Body of pancreas (tissue), 4 donors: Measurements from ENCODE around the gene DGKE. TPM values are rescaled to one million over a fixed set of nuclear protein-coding genes. Genes with fewer than 3 reads are reported as not detected.
A peak's percentile ranks its signal among the peaks of the same experiment; 100 is the strongest.

ENCODE experiments used
- ATAC-seq: fragments of 150-250 bp; one replicate; pipeline ENCODE4 v1.9.1; 2016
- DNase-seq, 4 donors: peaks; one replicate each; pipeline ENCODE4 v3.0.0-alpha.2; 2019
- H3K27ac ChIP-seq, 4 donors: fragments of 200-600 bp; sonication (generic); 1 replicate in 3 of 4; 2 replicates in 1 of 4; pipeline versions ENCODE4 v1.5.1 to v1.6.1; 2016 to 2019; ENCODE audit warnings: mild to moderate bottlenecking in 1 of 4, mixed read lengths in 1 of 4, moderate library complexity in 1 of 4
- H3K27me3 ChIP-seq, 2 donors: fragments of 200-600 bp; sonication (generic); one replicate each; pipeline ENCODE4 v1.6.0; 2016; ENCODE audit warnings: mild to moderate bottlenecking in 1 of 2
- H3K36me3 ChIP-seq, 2 donors: fragments of 200-600 bp; sonication (generic); replicated peaks in 1 of 2; 2 replicates each; pipeline ENCODE4 v1.5.1; 2016; ENCODE audit warnings: low read depth in 2 of 2; ENCODE audit not compliant: insufficient read depth in 1 of 2
- H3K4me1 ChIP-seq: fragments of 200-600 bp; sonication (generic); one replicate; pipeline ENCODE4 v1.6.0; 2016
- H3K4me3 ChIP-seq, 2 donors: fragments of 200-600 bp; sonication (generic); 1 replicate in 1 of 2; 2 replicates in 1 of 2; pipeline ENCODE4 v1.5.1; 2016 to 2019
- H3K9me3 ChIP-seq, 3 donors: fragments of 200-600 bp; sonication (generic); 1 replicate in 2 of 3; 2 replicates in 1 of 3; pipeline ENCODE4 v1.5.1; 2016
- POLR2A ChIP-seq, 3 donors: fragments of 450-650 bp; IDR thresholded peaks; one replicate each; pipeline ENCODE4 v1.6.1; 2016; ENCODE audit warnings: antibody characterized with exemption in 3 of 3, mild to moderate bottlenecking in 2 of 3
- WGBS, 2 donors: methylation state at CpG; one replicate each; pipeline ENCODE4 v1.1.5; 2017; 5-methylcytosine and 5-hydroxymethylcytosine counted together
- intact Hi-C: fragments of 100-400 bp; cut with DNase I; formaldehyde crosslinking; loops from one replicate; pipeline ENCODE4 v1.15.1; 2023
- total RNA-seq, 2 donors: library from RNA; depleted of rRNA; stranded (reverse); fragments of >200 nt; gene quantifications; one replicate each; pipeline ENCODE4 v1.1.0, GENCODE V29; 2016
- TF ChIP-seq, protein P1 (sequence below), 7 experiments: fragments of 450-650 bp in 4 of 7; fragments of 200-600 bp in 3 of 7; sonication (generic) in 3 of 7; IDR thresholded peaks; one replicate each; pipeline ENCODE4 v1.5.1; 2016 to 2019; ENCODE audit warnings: antibody characterized with exemption in 7 of 7

Gene DGKE
- total RNA-seq, 2 donors from 2014 or later = 4.6 to 7.0 TPM

DNA sequence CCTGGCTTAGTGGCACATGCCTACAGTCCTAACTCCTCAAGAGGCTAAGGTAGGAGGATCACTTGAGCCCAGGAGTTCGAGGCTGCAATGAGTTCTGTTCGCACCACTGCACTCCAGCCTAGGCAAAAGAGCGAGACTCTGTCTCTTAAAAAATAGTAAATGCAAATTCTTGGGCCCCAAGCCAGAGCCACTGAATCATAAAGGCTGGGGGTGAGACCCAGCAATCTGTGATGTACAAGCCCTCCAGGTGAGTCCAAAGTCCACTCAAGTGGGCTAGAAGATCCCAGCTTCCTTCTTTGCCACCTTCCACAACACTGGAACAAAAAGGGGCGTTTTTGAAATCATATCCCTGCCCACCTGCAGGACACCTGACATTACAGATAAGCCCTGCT, 63.0 kb downstream of the DGKE start:
- peak in 3 of 4 donors; percentile 20 to 32 (median 22) for DNase-seq
- H3K4me1 ChIP-seq = no peaks in the 10 kb centered on the region
- peak; percentile 6 for ATAC-seq
- H3K27me3 ChIP-seq = no peaks in the 10 kb centered on the region
- intact Hi-C loops = no loop called here
- 80% methylated on average over 4 of the region's 4 CpGs for WGBS, 2 donors
- H3K9me3 ChIP-seq = no peaks in the 10 kb centered on the region
- no peak overlapping the region for H3K27ac ChIP-seq
- no peak overlapping the region for H3K4me3 ChIP-seq
- TF ChIP-seq POLR2A (IDR thresholded peaks at IDR 0.05) = no peak
- TF ChIP-seq, protein P1, sequence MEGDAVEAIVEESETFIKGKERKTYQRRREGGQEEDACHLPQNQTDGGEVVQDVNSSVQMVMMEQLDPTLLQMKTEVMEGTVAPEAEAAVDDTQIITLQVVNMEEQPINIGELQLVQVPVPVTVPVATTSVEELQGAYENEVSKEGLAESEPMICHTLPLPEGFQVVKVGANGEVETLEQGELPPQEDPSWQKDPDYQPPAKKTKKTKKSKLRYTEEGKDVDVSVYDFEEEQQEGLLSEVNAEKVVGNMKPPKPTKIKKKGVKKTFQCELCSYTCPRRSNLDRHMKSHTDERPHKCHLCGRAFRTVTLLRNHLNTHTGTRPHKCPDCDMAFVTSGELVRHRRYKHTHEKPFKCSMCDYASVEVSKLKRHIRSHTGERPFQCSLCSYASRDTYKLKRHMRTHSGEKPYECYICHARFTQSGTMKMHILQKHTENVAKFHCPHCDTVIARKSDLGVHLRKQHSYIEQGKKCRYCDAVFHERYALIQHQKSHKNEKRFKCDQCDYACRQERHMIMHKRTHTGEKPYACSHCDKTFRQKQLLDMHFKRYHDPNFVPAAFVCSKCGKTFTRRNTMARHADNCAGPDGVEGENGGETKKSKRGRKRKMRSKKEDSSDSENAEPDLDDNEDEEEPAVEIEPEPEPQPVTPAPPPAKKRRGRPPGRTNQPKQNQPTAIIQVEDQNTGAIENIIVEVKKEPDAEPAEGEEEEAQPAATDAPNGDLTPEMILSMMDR (IDR thresholded peaks at IDR 0.05) = no peak
- H3K36me3 ChIP-seq = peaks cover 14 to 36% of the 10 kb centered on the region in 2 donors

DNA sequence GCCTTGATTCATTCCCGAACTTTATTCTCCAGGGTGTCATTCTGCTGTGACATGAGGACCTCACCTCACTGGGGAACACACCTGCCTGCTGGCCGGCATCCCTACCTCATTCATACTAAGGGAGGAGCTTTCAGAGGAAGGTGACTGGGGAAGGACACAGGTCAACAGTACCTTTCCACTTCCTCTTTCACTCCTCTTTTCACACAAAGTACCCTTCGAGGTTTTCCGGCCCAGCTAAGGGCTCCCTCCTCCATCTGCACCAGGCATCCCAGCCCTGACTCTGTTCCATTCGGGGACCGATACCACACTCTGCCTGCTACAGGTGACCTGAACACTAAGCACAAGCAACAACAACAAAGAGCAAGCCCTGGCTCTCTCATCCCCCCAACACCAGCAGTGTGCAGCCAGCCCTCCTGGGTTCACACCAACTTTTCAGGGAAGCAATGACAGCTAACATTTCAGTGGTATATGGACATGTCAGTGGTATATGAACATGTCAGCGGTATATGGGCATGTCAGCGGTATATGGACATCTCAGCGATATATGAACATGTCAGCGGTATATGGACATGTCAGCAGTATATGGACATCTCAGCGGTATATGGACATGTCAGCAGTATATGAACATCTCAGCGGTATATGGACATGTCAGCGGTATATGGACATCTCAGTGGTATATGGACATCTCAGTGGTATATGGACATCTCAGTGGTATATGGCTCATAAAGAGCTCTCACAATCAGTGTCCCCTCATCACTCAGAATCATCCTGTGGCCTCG, 63.9 kb downstream of the DGKE start:
- 87 to 91% methylated on average over 13 to 14 of the region's 14 CpGs for WGBS, 2 donors
- H3K27me3 ChIP-seq = no peaks in the 10 kb centered on the region
- no peak for TF ChIP-seq POLR2A (IDR thresholded peaks at IDR 0.05)
- TF ChIP-seq, protein P1 (IDR thresholded peaks at IDR 0.05) = no peak
- no peak for ATAC-seq
- intact Hi-C loops = no loop called here
- H3K4me1 ChIP-seq = no peaks in the 10 kb centered on the region
- no peaks in the 10 kb centered on the region for H3K9me3 ChIP-seq
- no peak overlapping the region for H3K4me3 ChIP-seq
- DNase-seq = no peak
- H3K36me3 ChIP-seq = peaks cover 14 to 32% of the 10 kb centered on the region in 2 donors
- H3K27ac ChIP-seq = no peak overlapping the region

DNA sequence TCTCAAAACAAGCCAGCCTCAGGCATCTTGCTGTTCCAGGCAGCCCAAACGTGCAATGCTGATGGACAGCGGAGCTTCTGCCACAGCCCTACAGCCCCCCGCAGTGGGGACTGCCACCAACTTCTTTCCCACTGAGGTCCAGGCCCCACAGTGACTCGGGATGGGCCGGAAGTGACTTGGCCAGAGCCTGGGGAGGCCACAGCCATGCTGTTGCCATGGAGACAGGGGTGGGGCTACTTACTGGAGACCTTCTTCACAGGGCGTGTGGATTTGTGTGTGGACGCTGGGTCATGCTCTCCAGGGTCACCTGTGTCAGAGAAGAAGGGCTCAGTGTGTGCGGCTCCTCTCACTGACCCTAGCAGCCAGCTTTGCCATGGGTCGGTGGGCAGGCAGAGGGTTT, 64.9 kb downstream of the DGKE start:
- H3K36me3 ChIP-seq = peaks cover 19 to 32% of the 10 kb centered on the region in 2 donors
- DNase-seq (no peak), ATAC-seq (no peak)
- H3K4me1 ChIP-seq = no peaks in the 10 kb centered on the region
- intact Hi-C loops = no loop called here
- H3K4me3 ChIP-seq = no peak overlapping the region
- WGBS, 2 donors = 69 to 88% methylated on average over 6 to 9 of the region's 9 CpGs
- no peaks in the 10 kb centered on the region for H3K9me3 ChIP-seq
- TF ChIP-seq, protein P1 (IDR thresholded peaks at IDR 0.05) = no peak
- no peak for TF ChIP-seq POLR2A (IDR thresholded peaks at IDR 0.05)
- no peaks in the 10 kb centered on the region for H3K27me3 ChIP-seq
- no peak overlapping the region for H3K27ac ChIP-seq

DNA sequence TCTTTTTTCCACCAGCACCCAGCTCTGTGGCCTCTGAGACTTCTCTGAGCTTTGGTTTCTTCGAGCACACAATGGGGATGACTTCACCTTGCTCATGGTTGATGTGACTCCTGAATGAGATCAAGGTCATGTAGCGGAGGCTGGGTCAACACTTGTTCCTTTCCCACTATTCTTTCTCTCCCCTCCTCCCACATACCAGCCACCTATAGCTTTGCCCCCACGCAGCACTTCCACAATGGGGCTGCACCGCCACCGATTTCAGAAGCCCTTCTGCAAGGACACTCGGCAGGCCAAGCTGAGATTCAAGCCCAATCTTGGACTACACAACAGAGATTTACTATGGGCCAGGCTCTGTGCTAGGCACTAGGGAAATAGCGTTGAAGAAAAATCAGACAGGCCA, 65.5 kb downstream of the DGKE start:
- intact Hi-C loops = no loop called here
- H3K27ac ChIP-seq = no peak overlapping the region
- no peak overlapping the region for H3K4me3 ChIP-seq
- TF ChIP-seq, protein P1 (IDR thresholded peaks at IDR 0.05) = no peak
- no peak for TF ChIP-seq POLR2A (IDR thresholded peaks at IDR 0.05)
- DNase-seq = no peak
- peaks cover 13 to 33% of the 10 kb centered on the region in 2 donors for H3K36me3 ChIP-seq
- no peaks in the 10 kb centered on the region for H3K27me3 ChIP-seq
- H3K4me1 ChIP-seq = no peaks in the 10 kb centered on the region
- 83 to 84% methylated on average over 7 of the region's 7 CpGs for WGBS, 2 donors
- no peak for ATAC-seq
- no peaks in the 10 kb centered on the region for H3K9me3 ChIP-seq

DNA sequence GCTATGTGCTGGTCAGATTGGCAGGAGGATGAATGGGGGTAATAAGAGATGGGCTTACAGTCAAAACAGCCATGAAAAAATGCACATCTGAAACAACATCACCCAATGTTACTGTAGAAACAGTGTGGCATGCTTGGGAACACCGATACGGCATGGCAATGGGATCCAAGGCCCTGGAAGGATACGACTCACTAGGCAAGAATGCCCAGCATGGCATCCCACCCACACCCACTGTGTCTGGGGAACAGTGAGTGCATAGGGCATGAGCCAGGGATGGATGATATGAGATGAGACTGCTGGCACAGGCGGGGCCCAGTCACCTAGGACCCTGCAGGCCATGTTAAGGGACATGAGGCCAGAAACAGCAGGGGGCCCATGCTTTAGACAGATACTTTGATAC, 68.4 kb downstream of the DGKE start:
- no peak for TF ChIP-seq POLR2A (IDR thresholded peaks at IDR 0.05)
- TF ChIP-seq, protein P1 (IDR thresholded peaks at IDR 0.05) = no peak
- DNase-seq (no peak), ATAC-seq (no peak)
- H3K27me3 ChIP-seq = no peaks in the 10 kb centered on the region
- H3K36me3 ChIP-seq = peaks cover 5 to 31% of the 10 kb centered on the region in 2 donors
- no peak overlapping the region for H3K27ac ChIP-seq
- intact Hi-C loops = no loop called here
- H3K9me3 ChIP-seq = no peaks in the 10 kb centered on the region
- WGBS, 2 donors = 91 to 92% methylated on average over 4 of the region's 4 CpGs
- H3K4me3 ChIP-seq = no peak overlapping the region
- no peaks in the 10 kb centered on the region for H3K4me1 ChIP-seq
